ENCODE data around the gene RPF1. TPM values are rescaled to one million over a fixed set of nuclear protein-coding genes. Genes with fewer than 3 reads are reported as not detected.

Gene RPF1
- total and polyA plus RNA-seq, 8 donors, result 7.6 to 40.8 (median 25.9) TPM

- Histone ChIP-seq H3K4me3 (no peak overlapping the region), H3K27ac (no peak overlapping the region), H3K9me3 (no peaks in the 10 kb centered on the region), H3K36me3 (peaks cover 19 to 70% (median 63%) of the 10 kb centered on the region in 4 donors), H3K4me1 (peaks cover 0 to 31% (median 11%) of the 10 kb centered on the region in 4 donors), H3K27me3 (no peaks in the 10 kb centered on the region)
- no peak for TF ChIP-seq POLR2A (IDR thresholded peaks at IDR 0.05)
- TF ChIP-seq POLR2AphosphoS5 (IDR thresholded peaks at IDR 0.05), result no peak
- no peak for TF ChIP-seq EP300 (IDR thresholded peaks at IDR 0.05)
- TF ChIP-seq CTCF (IDR thresholded peaks at IDR 0.05), result no peak
- 72 to 92% (median 78%) methylated on average over 2 of the region's 2 CpGs for WGBS, 5 donors
- DNase-seq, result no peak
- intact Hi-C loops (cut with DNase I; ENCODE audit: low total_unique reads), result no loop called here
Observed at GRCh38 chr1:84489766-84490165, 10.7 kb downstream of the RPF1 start.

- TF ChIP-seq POLR2AphosphoS5 (IDR thresholded peaks at IDR 0.05), result no peak
- WGBS, 5 donors, result 53 to 70% (median 67%) methylated on average over 1 of the region's 1 CpG
- H3K4me1 ChIP-seq, result peaks cover 0 to 21% (median 10%) of the 10 kb centered on the region in 4 donors
- no peaks in the 10 kb centered on the region for H3K27me3 ChIP-seq
- H3K36me3 ChIP-seq, result peaks cover 22 to 85% (median 78%) of the 10 kb centered on the region in 4 donors
- H3K27ac ChIP-seq, result no peak overlapping the region
- H3K9me3 ChIP-seq, result no peaks in the 10 kb centered on the region
- no peak overlapping the region for H3K4me3 ChIP-seq
- intact Hi-C loops (cut with DNase I; ENCODE audit: low total_unique reads), result no loop called here
- DNase-seq, result no peak
Observed at GRCh38 chr1:84492726-84493125, 13.7 kb downstream of the RPF1 start.

- H3K36me3 ChIP-seq, result peaks cover 27 to 95% (median 88%) of the 10 kb centered on the region in 4 donors
- TF ChIP-seq CTCF (IDR thresholded peaks at IDR 0.05) (no peak), POLR2A (IDR thresholded peaks at IDR 0.05) (no peak), POLR2AphosphoS5 (IDR thresholded peaks at IDR 0.05) (no peak), EP300 (IDR thresholded peaks at IDR 0.05) (no peak)
- H3K27ac ChIP-seq, result no peak overlapping the region
- peaks cover 0 to 26% (median 16%) of the 10 kb centered on the region in 4 donors for H3K4me1 ChIP-seq
- no peaks in the 10 kb centered on the region for H3K27me3 ChIP-seq
- WGBS, 5 donors, result 60 to 76% (median 72%) methylated on average over 1 of the region's 1 CpG
- DNase-seq, result no peak
- intact Hi-C loops (cut with DNase I; ENCODE audit: low total_unique reads), result no loop called here
- no peaks in the 10 kb centered on the region for H3K9me3 ChIP-seq
- H3K4me3 ChIP-seq, result no peak overlapping the region
Observed at GRCh38 chr1:84493747-84494146, 14.7 kb downstream of the RPF1 start.

GRCh38 chr1:84496498-84496897 is 17.4 kb downstream of the RPF1 start:
- intact Hi-C loops (cut with DNase I; ENCODE audit: low total_unique reads), result no loop called here
- DNase-seq, result no peak
- Histone ChIP-seq H3K27me3 (no peaks in the 10 kb centered on the region), H3K27ac (no peak overlapping the region), H3K4me3 (no peak overlapping the region), H3K9me3 (no peaks in the 10 kb centered on the region), H3K36me3 (peaks cover 12 to 83% (median 81%) of the 10 kb centered on the region in 4 donors), H3K4me1 (peaks cover 4 to 54% (median 30%) of the 10 kb centered on the region in 4 donors)
- WGBS, 5 donors, result 72 to 91% (median 83%) methylated on average over 3 of the region's 3 CpGs
- TF ChIP-seq CTCF (IDR thresholded peaks at IDR 0.05) (no peak), POLR2AphosphoS5 (IDR thresholded peaks at IDR 0.05) (no peak), POLR2A (IDR thresholded peaks at IDR 0.05) (no peak), EP300 (IDR thresholded peaks at IDR 0.05) (no peak)

GRCh38 chr1:84497631-84498275 is 18.7 kb downstream of the RPF1 start:
- no peaks in the 10 kb centered on the region for H3K27me3 ChIP-seq
- 15 to 34% (median 20%) methylated on average over 2 of the region's 2 CpGs for WGBS, 5 donors
- no peaks in the 10 kb centered on the region for H3K9me3 ChIP-seq
- H3K27ac ChIP-seq, result peak overlapping the region in 1 of 5 donors; percentile 17
- intact Hi-C loops (cut with DNase I; ENCODE audit: low total_unique reads), result no loop called here
- H3K4me1 ChIP-seq, result peaks cover 12 to 56% (median 36%) of the 10 kb centered on the region in 4 donors
- DNase-seq, result no peak
- H3K36me3 ChIP-seq, result peaks cover 12 to 74% (median 68%) of the 10 kb centered on the region in 4 donors
- H3K4me3 ChIP-seq, result no peak overlapping the region
- TF ChIP-seq CTCF (IDR thresholded peaks at IDR 0.05), result no peak
- no peak for TF ChIP-seq POLR2AphosphoS5 (IDR thresholded peaks at IDR 0.05)
- no peak for TF ChIP-seq POLR2A (IDR thresholded peaks at IDR 0.05)
- no peak for TF ChIP-seq EP300 (IDR thresholded peaks at IDR 0.05)
